Peyer's patch (tissue), 4 donors: ENCODE measurements around the gene BGN. TPM values are rescaled to one million over a fixed set of nuclear protein-coding genes. Genes with fewer than 3 reads are reported as not detected.

Experiments
- DNase-seq, 3 donors: peaks; one replicate each; pipeline ENCODE4 v3.0.0-alpha.2; 2017 to 2019
- H3K27ac ChIP-seq, 4 donors: fragments of 200-600 bp; sonication (generic); one replicate each; pipeline ENCODE4 v1.5.1; 2016 to 2019
- H3K27me3 ChIP-seq, 2 donors: fragments of 200-600 bp; sonication (generic); one replicate each; pipeline ENCODE4 v1.5.1; 2019
- H3K36me3 ChIP-seq, 3 donors: fragments of 200-600 bp; sonication (generic); one replicate each; pipeline ENCODE4 v1.5.1; 2016 to 2019
- H3K4me1 ChIP-seq, 4 donors: fragments of 200-600 bp; sonication (generic); one replicate each; pipeline ENCODE4 v1.5.1; 2016 to 2019
- H3K4me3 ChIP-seq, 4 donors: fragments of 200-600 bp; sonication (generic); 1 replicate in 3 of 4; 2 replicates in 1 of 4; pipeline ENCODE4 v1.5.1; 2016 to 2019; ENCODE audit warnings: mild to moderate bottlenecking in 1 of 4
- H3K9me3 ChIP-seq, 4 donors: fragments of 200-600 bp; sonication (generic); one replicate each; pipeline ENCODE4 v1.5.1; 2016 to 2019; ENCODE audit warnings: mild to moderate bottlenecking in 1 of 4
- CTCF ChIP-seq, 6 experiments: fragments of 450-650 bp in 4 of 6; fragments of 200-600 bp in 2 of 6; sonication (generic) in 1 of 6; IDR thresholded peaks; one replicate each; pipeline ENCODE4 v1.5.1; 2017 to 2019; ENCODE audit warnings: antibody characterized with exemption in 6 of 6, mild to moderate bottlenecking in 3 of 6, moderate library complexity in 1 of 6
- POLR2A ChIP-seq, 2 donors: fragments of 450-650 bp; IDR thresholded peaks; one replicate each; pipeline ENCODE4 v1.5.1; 2017; ENCODE audit warnings: antibody characterized with exemption in 2 of 2, mild to moderate bottlenecking in 2 of 2, moderate library complexity in 2 of 2
- total RNA-seq, 4 donors: library from RNA; depleted of rRNA; stranded (reverse); fragments of >200 nt; gene quantifications; one replicate each; pipeline ENCODE4 v1.1.0, GENCODE V29; 2016

The BGN gene
- total RNA-seq, 4 donors from 2014 or later, result 2.5 to 28.9 (median 11.7) TPM

- H3K4me3 ChIP-seq, result no peak overlapping the region
- no peaks in the 10 kb centered on the region for H3K27me3 ChIP-seq
- H3K9me3 ChIP-seq, result no peaks in the 10 kb centered on the region
- H3K36me3 ChIP-seq, result no peaks in the 10 kb centered on the region
- TF ChIP-seq CTCF (IDR thresholded peaks at IDR 0.05) (no peak), POLR2A (IDR thresholded peaks at IDR 0.05) (no peak)
- H3K27ac ChIP-seq, result no peak overlapping the region
- DNase-seq, result no peak
- no peaks in the 10 kb centered on the region for H3K4me1 ChIP-seq
Observed at GRCh38 chrX:153551135-153551534, 56.4 kb downstream of the BGN start.

GRCh38 chrX:153554519-153555167, 59.9 kb downstream of the BGN start:
- H3K4me3 ChIP-seq, result no peak overlapping the region
- H3K27ac ChIP-seq, result no peak overlapping the region
- H3K4me1 ChIP-seq, result no peaks in the 10 kb centered on the region
- H3K36me3 ChIP-seq, result no peaks in the 10 kb centered on the region
- DNase-seq, result peak; percentile 48 to 80 (median 73)
- TF ChIP-seq POLR2A (IDR thresholded peaks at IDR 0.05) (no peak), CTCF (IDR thresholded peaks at IDR 0.05) (peak in 4 of 6 experiments; percentile 55 to 67 (median 56))
- no peaks in the 10 kb centered on the region for H3K9me3 ChIP-seq
- no peaks in the 10 kb centered on the region for H3K27me3 ChIP-seq

- DNase-seq, result no peak
- TF ChIP-seq POLR2A (IDR thresholded peaks at IDR 0.05) (no peak), CTCF (IDR thresholded peaks at IDR 0.05) (no peak)
- no peaks in the 10 kb centered on the region for H3K36me3 ChIP-seq
- no peak overlapping the region for H3K4me3 ChIP-seq
- H3K9me3 ChIP-seq, result no peaks in the 10 kb centered on the region
- no peaks in the 10 kb centered on the region for H3K27me3 ChIP-seq
- no peaks in the 10 kb centered on the region for H3K4me1 ChIP-seq
- H3K27ac ChIP-seq, result no peak overlapping the region
Observed at GRCh38 chrX:153556767-153557166, 62.0 kb downstream of the BGN start.

GRCh38 chrX:153557618-153558355, 63.0 kb downstream of the BGN start:
- no peak for TF ChIP-seq POLR2A (IDR thresholded peaks at IDR 0.05)
- TF ChIP-seq CTCF (IDR thresholded peaks at IDR 0.05), result no peak
- Histone ChIP-seq H3K9me3 (no peaks in the 10 kb centered on the region), H3K4me1 (no peaks in the 10 kb centered on the region), H3K36me3 (no peaks in the 10 kb centered on the region), H3K27me3 (no peaks in the 10 kb centered on the region), H3K4me3 (no peak overlapping the region), H3K27ac (no peak overlapping the region)
- DNase-seq, result no peak

Other genes with a start within 250 kb of the BGN start
- gene PNMA6F, start 173.2 kb upstream of the BGN start, total RNA-seq, result not detected
- gene ZNF275, start 160.8 kb upstream of the BGN start, total RNA-seq, result 10 to 100 TPM in 1 of 4 donors, 1 to 10 TPM in 3; 4.0 to 12.4 (median 7.2) TPM
- not detected for gene PNMA6E, start 93.6 kb upstream of the BGN start, total RNA-seq
- 1 to 10 TPM in 1 of 4 donors, under 1 TPM in 3; 0.19 to 2.3 (median 0.81) TPM for gene ZFP92, start 83.5 kb upstream of the BGN start, total RNA-seq
- 1 to 10 TPM in 3 of 4 donors, not detected in 1; 1.1 to 3.1 (median 3.0) TPM for gene TREX2, start 48.9 kb upstream of the BGN start, total RNA-seq
- 100 to 1,000 TPM in 1 of 4 donors, 10 to 100 TPM in 2, 1 to 10 TPM in 1; 8.2 to 156 (median 16.0) TPM for gene HAUS7, start 24.4 kb upstream of the BGN start, total RNA-seq
- gene ATP2B3, start 22.7 kb downstream of the BGN start, total RNA-seq, result not detected
- 10 to 100 TPM; 19.0 to 33.3 (median 20.6) TPM for gene CCNQ, start 104.2 kb downstream of the BGN start, total RNA-seq
- not detected for gene DUSP9, start 152.2 kb downstream of the BGN start, total RNA-seq
- gene PNCK, start 178.8 kb downstream of the BGN start, total RNA-seq, result 10 to 100 TPM in 1 of 4 donors, 1 to 10 TPM in 2, not detected in 1; 2.0 to 44.8 (median 6.1) TPM
- gene SLC6A8, start 192.9 kb downstream of the BGN start, total RNA-seq, result 100 to 1,000 TPM in 3 of 4 donors, 10 to 100 TPM in 1; 36.3 to 562 (median 146) TPM
- 100 to 1,000 TPM in 2 of 4 donors, 10 to 100 TPM in 2; 45.4 to 148 (median 101) TPM for gene BCAP31, start 229.4 kb downstream of the BGN start, total RNA-seq
- gene ABCD1, start 229.9 kb downstream of the BGN start, total RNA-seq, result 10 to 100 TPM; 14.9 to 94.2 (median 68.0) TPM